Stimulated activated CD4-positive, alpha-beta T cell treated with anti-CD3 and anti-CD28 coated beads, Interleukin-1b, Interleukin-23, amount 100 ng/mL, for 24 hours (primary cell): Measurements from ENCODE around the gene ZFYVE1.
"Not testable (repeated sequence)": the region's sequence is repeated elsewhere in the genome, so short reads cannot be mapped to it uniquely, and the experiment has no call there.

Experiments
- DNase-seq, 4 experiments: peaks; one replicate each; pipeline ENCODE4 v3.0.0-alpha.2; 2020; ENCODE audit warnings: low read depth in 4 of 4, low spot score in 1 of 4

ZFYVE1 gene

DNA sequence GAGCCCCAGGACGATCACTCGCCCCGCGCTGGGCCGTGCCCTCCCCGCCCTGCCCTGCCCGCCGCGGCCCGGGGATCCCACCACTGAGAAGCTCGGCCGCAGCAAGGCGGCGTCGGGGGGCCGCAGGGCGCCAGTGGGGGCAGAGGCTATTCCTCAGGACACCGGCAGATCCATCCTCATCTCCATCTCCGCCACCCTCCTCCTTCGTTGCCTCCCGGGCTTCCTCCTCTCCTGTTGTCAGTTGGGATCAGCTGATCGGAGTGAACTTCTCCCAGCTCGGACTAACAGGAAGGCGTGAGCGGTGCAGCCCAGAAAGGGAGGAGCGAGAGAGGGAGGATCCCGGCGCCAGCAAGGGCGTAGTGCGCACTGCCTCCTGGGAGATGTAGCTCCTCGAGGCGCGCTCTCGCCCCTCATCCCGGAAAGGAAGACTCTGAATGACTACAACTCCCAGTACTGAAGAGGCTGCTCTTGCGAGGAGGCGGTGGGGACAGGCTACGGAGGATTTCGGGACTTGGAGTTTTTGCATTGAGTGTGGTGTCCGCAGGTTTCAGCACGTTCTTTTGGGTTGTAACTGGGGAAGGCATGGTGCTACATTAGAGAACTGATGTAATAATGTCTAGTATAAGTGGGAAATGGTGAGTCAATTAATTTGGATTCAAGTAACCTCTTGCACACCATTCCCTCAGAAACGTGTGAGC lies at the start of gene ZFYVE1:
TSS of gene ZFYVE1 (minus strand) at position 262 of the 698 bp plus-strand sequence. CDS start 2,598 bp downstream, outside the sequence.
- peak; percentile 65 to 88 (median 78) for DNase-seq

GRCh38 chr14:73069585-73069984 lies 42.7 kb upstream of the ZFYVE1 start:
- DNase-seq: no peak

- DNase-seq: no peak
Measured at GRCh38 chr14:73058922-73059673, 32.2 kb upstream of the ZFYVE1 start.

- DNase-seq: peak; percentile 76 to 92 (median 88)
Measured at GRCh38 chr14:73058224-73058921, 31.5 kb upstream of the ZFYVE1 start, which contains the start of gene RBM25. Gene RBM25, plus strand, starts transcription at chr14:73058534. Its CDS starts 13,108 bp downstream, at chr14:73071642.

DNA sequence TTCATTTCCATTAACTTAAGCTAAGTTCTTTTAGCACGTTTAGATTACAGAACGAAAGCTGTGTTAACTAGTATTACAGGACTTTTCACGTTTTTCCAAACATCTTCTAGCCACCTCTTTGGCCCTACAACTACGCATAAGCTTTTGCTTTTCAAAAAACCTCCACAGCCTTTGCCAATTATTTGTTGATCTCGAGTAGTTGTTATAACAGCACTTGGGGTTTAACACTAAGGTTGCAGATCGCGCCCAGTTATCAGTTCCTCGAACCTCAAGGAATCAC lies 31.0 kb upstream of the ZFYVE1 start:
- no peak for DNase-seq

GRCh38 chr14:73055251-73055650 lies 28.3 kb upstream of the ZFYVE1 start:
- DNase-seq: no peak

DNA sequence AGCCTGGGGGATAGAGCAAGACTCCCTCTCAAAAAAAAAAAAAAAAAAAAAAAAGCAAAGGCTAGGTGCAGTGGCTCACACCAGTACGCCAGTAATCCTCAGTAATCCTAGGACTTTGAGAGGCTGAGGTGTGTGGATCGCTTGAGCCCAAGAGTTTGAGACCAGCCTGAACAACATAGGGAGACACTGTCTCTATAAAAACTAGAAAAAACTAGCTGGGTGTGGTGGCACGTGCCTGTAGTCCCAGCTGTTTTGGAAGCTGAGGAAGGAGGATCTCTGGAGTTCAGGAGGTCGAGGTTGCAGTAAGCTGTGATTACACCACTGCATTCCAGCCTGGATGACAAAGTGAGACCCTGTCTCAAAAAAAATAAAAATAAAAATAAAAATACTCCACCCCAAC lies 22.5 kb upstream of the ZFYVE1 start:
- no peak for DNase-seq

DNA sequence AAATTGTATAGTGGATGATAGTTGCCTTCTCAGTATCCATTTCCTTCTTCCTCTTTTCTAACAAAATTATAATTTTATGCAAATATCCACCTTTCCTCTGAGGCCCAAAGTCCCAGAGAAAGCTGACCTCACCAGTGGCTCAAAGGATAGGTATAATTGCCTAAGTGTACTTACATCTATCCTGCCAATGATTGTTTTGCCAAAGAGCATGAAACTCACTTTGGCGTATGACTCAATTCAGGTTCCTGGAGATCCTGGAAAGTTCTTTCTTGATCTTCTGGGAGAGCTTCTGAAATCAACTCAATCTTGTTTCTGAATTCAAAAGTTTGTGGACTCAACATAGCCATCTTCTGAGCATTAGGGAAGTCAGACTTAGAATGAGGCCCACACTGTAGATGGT lies 20.9 kb upstream of the ZFYVE1 start:
- no peak for DNase-seq

DNA sequence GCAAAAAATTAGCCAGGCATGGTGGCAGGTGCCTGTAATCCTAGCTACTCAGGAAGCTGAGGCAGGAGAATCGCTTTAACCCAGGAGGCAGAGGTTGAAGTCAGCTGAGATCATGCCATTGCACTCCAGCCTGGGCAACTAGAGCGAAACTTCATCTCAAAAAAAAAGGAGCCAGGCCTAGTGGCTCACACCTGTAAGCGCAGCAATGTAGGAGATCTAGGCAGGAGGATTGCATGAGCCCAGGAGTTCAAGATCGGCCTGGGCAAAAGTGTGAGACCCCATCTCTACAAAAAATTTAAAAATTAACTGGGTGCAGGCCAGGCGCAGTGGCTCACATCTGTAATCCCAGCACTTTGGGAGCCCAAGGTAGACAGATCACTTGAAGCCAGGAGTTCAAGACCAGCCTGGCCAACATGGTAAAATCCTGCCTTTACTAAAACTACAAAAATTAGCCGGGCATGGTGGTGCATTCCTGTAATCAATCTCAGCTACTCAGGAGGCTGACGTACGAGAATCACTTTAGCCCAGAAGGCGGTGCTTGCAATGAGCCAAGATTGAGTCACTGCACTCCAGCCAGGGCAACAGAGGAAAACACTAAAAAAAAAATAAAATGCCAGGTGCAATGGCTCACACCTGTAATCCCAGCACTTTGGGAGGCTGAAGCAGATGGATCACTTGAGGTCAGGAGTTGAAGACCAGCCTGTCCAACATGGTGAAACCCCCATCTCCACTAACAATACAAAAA lies 10.0 kb upstream of the ZFYVE1 start:
- not testable (repeated sequence) for DNase-seq

- DNase-seq: no peak
Measured at GRCh38 chr14:73027984-73028383, 1.1 kb upstream of the ZFYVE1 start.

DNA sequence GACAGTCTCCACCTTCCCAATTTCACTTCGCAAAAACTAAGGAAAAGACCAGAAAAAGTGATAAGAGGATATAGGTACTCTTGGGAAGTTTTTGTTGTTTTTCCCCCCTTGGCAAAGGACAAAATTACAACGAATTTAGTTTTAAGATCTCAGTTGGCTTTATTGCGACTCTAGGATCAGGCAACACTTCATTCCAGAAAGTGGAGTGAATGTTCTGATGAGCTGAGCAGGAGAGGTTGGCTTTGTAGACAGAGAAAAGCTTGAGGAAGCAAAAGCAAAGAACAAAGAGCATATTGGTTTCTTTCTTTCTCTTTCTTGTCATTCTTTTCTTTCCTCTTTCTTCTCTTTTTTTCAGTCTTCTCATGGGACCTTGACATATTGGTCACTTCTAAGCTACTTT lies 640 bp upstream of the ZFYVE1 start:
- no peak for DNase-seq

DNA sequence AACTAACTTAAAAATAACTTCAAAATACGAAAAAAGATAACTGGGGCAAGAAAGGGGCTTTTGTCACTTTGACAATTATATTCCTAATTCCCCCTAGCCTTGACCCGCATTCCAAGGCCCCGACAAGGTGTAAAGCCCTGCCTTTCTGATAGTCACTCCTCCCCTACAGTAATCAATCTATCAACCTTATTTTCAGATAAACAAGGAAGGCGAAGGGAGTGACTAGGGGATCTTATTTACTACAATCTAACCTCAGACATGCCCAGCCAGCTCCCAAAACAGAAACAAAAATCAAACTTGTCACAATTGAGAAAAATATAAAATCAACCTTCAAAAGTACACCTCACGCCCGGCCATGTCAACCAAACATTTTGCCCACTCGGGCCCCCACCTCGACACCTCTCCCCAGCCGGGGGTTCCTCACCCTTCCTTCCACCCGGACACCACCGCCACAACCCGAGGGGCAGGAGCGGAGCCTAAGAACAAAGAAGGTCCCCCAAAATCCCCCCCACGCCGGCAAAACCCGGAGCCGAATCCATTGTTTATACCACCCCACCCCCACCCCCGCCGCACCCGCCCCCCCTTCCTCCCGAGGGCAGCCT lies 562 bp downstream of the ZFYVE1 start:
- no peak for DNase-seq

- DNase-seq: no peak
Measured at GRCh38 chr14:73025544-73025943, 1.4 kb downstream of the ZFYVE1 start.

DNA sequence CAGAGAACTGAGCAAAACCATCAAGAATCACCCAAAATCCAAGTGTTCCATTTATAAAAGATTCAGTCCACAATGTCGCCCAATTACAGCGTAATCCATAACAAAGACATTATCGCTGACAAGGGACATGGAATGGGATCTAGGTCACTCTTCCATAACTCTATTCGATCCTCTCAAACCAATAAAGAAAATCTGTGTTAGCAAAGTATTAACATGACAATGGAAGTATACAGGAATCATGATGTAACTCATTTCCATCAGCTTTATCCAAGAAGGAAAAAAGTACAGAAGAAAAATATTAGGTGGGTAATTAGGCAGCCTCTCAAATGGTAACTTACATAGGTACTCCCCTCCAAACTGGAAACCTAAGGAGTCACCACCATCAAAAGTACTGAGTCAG lies 4.9 kb downstream of the ZFYVE1 start:
- no peak for DNase-seq

DNA sequence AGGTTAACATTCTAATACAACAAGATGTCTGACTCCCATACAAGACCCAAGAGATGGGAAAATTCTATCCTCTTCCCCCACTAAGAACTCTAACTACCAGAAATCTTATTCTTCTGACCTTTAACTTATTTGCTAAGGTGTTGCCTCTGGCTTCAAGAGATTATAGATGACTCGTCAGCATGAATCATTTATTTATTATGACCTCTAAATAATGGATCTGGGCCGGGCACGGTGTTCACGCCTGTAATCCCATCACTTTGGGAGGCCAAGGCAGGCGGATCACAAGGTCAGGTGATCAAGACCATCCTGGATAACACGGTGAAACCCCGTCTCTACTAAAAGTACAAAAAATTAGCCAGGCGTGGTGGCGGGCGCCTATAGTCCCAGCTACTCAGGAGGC lies 10.9 kb downstream of the ZFYVE1 start:
- not testable (repeated sequence) for DNase-seq

DNA sequence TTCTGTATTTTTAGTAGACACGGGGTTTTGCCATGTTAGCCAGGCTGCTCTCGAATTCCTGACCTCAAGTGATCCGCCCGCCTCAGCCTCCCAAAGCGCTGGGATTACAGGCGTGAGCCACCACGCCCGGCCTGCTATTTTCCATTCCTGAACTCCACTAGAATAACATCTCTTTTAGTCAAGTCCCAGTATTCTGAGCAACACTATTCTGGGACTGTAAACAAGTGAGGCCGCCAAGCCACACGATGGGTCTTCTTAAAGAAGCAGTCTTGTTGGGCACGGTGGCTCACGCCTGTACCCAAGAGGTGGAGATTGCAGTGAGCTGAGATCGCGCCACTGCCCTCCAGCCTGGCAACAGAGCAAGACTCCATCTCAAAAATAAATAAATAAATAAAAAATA lies 11.4 kb downstream of the ZFYVE1 start:
- DNase-seq: not testable (repeated sequence)

- DNase-seq: no peak
Measured at GRCh38 chr14:73014105-73014504, 12.8 kb downstream of the ZFYVE1 start.

DNA sequence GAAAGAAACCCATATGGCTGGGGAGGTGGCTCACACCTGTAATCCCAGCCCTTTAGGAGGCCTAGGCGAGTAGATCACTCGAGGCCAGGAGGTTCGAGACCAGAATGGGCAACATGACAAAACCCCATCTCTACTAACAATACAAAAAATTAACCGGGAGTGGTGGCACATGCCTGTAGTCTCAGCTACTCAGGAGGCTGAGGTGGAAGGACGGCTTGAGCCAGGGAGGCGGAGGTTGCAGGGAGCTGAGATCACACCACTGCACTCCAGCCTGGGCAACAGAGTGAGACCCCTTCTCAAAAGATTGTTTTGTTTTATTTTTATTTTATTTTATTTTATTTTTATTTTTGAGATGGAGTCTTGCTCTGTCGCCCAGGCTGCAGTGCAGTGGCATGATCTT lies 15.7 kb downstream of the ZFYVE1 start:
- not testable (repeated sequence) for DNase-seq

- DNase-seq: no peak
Measured at GRCh38 chr14:73008501-73008900, 18.4 kb downstream of the ZFYVE1 start.

GRCh38 chr14:73007835-73008234 lies 19.1 kb downstream of the ZFYVE1 start:
- no peak for DNase-seq

DNA sequence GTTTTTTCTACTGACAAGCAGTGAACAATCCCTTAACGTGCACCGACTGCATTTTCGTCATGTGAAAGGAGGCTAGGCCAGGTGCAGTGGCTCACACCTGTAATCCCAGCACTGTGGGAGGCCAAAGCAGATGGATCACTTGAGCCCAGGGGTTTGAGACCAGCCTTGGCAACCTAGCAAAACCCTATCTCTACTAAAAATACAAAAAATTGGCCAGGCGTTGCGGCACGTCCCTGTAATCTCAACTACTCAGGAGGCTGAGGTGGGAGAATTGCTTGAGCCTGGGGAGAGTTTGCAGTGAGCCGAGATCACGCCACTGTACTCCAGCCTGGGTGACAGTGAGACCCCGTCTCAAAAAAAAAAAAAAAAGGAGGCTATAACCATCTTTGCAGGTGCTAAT lies 22.3 kb downstream of the ZFYVE1 start:
- not testable (repeated sequence) for DNase-seq
